SK-N-MC (cell line): ENCODE measurements around the gene PPP1R9A.

ENCODE experiments used
- DNase-seq: peaks from one replicate; pipeline ENCODE4 v3.0.0-alpha.2; 2011; ENCODE audit warnings: low read depth, low spot score
- H3K27ac ChIP-seq: fragments of 200-600 bp; sonication (generic); 2 replicates; pipeline ENCODE4 v1.5.1; 2016; ENCODE audit warnings: mixed run types
- H3K36me3 ChIP-seq: fragments of 200-600 bp; sonication (generic); 2 replicates; pipeline ENCODE4 v1.6.1; 2017; ENCODE audit warnings: antibody characterized with exemption, low read length, mixed read lengths; ENCODE audit not compliant: insufficient read depth
- H3K4me3 ChIP-seq: fragments of 200-600 bp; sonication (generic); 2 replicates; pipeline ENCODE4 v1.5.1; 2016
- H3K9ac ChIP-seq: fragments of 200-600 bp; sonication (generic); 2 replicates; pipeline ENCODE4 v1.8.0; 2017; ENCODE audit warnings: mixed run types, mixed read lengths; ENCODE audit not compliant: insufficient read length
- H3K9me3 ChIP-seq: fragments of 200-600 bp; sonication (generic); 2 replicates; pipeline ENCODE4 v1.6.1; 2017; ENCODE audit warnings: low read depth, mild to moderate bottlenecking, antibody characterized with exemption, low read length, moderate library complexity, mixed read lengths
- EZH2 ChIP-seq: fragments of 200-600 bp; sonication (generic); IDR thresholded peaks from one replicate; pipeline ENCODE4 v1.6.1; 2017; ENCODE audit warnings: antibody characterized with exemption
- FOXP2 ChIP-seq: optimal IDR thresholded peaks from 2 replicates; pipeline ENCODE3; 2011; ENCODE audit warnings: mild to moderate bottlenecking, moderate library complexity; ENCODE audit not compliant: insufficient read depth; ENCODE audit errors: extremely low read length, control extremely low read depth
- POLR2AphosphoS5 ChIP-seq: IDR thresholded peaks from 2 replicates; pipeline ENCODE4 v1.6.1; 2012; ENCODE audit warnings: mild to moderate bottlenecking, low read depth, low read length, borderline replicate concordance

PPP1R9A gene

GRCh38 chr7:95312561-95312960, 405.2 kb downstream of the PPP1R9A start:
- no peak overlapping the region for H3K27ac ChIP-seq
- no peaks in the 10 kb centered on the region for H3K36me3 ChIP-seq
- no peak for DNase-seq
- H3K9ac ChIP-seq: no peak overlapping the region
- H3K4me3 ChIP-seq: no peak overlapping the region
- TF ChIP-seq FOXP2: no peak
- TF ChIP-seq POLR2AphosphoS5: no peak
- no peak for TF ChIP-seq EZH2
- no peaks in the 10 kb centered on the region for H3K9me3 ChIP-seq

- no peaks in the 10 kb centered on the region for H3K36me3 ChIP-seq
- no peak for DNase-seq
- H3K27ac ChIP-seq: no peak overlapping the region
- no peaks in the 10 kb centered on the region for H3K9me3 ChIP-seq
- H3K4me3 ChIP-seq: no peak overlapping the region
- no peak for TF ChIP-seq POLR2AphosphoS5
- TF ChIP-seq FOXP2: no peak
- no peak for TF ChIP-seq EZH2
- no peak overlapping the region for H3K9ac ChIP-seq
Measured at GRCh38 chr7:95316588-95316987, 409.2 kb downstream of the PPP1R9A start.

GRCh38 chr7:95317546-95317945, 410.2 kb downstream of the PPP1R9A start:
- no peaks in the 10 kb centered on the region for H3K9me3 ChIP-seq
- no peak for DNase-seq
- H3K27ac ChIP-seq: no peak overlapping the region
- H3K4me3 ChIP-seq: no peak overlapping the region
- no peak overlapping the region for H3K9ac ChIP-seq
- H3K36me3 ChIP-seq: no peaks in the 10 kb centered on the region
- TF ChIP-seq FOXP2: no peak
- TF ChIP-seq POLR2AphosphoS5: no peak
- TF ChIP-seq EZH2: no peak

GRCh38 chr7:95317966-95318365, 410.6 kb downstream of the PPP1R9A start:
- TF ChIP-seq FOXP2 (no peak), EZH2 (no peak), POLR2AphosphoS5 (no peak)
- Histone ChIP-seq H3K9ac (no peak overlapping the region), H3K4me3 (no peak overlapping the region), H3K36me3 (no peaks in the 10 kb centered on the region), H3K9me3 (no peaks in the 10 kb centered on the region), H3K27ac (no peak overlapping the region)
- no peak for DNase-seq

- H3K4me3 ChIP-seq: no peak overlapping the region
- DNase-seq: no peak
- H3K9me3 ChIP-seq: no peaks in the 10 kb centered on the region
- H3K9ac ChIP-seq: no peak overlapping the region
- TF ChIP-seq EZH2 (no peak), FOXP2 (no peak), POLR2AphosphoS5 (no peak)
- no peak overlapping the region for H3K27ac ChIP-seq
- no peaks in the 10 kb centered on the region for H3K36me3 ChIP-seq
Measured at GRCh38 chr7:95318501-95319100, 411.2 kb downstream of the PPP1R9A start.

- Histone ChIP-seq H3K4me3 (no peak overlapping the region), H3K9me3 (no peaks in the 10 kb centered on the region), H3K9ac (no peak overlapping the region), H3K27ac (no peak overlapping the region), H3K36me3 (no peaks in the 10 kb centered on the region)
- TF ChIP-seq FOXP2: no peak
- TF ChIP-seq POLR2AphosphoS5: no peak
- TF ChIP-seq EZH2: no peak
- DNase-seq: no peak
Measured at GRCh38 chr7:95319570-95319969, 412.2 kb downstream of the PPP1R9A start.

- H3K36me3 ChIP-seq: no peaks in the 10 kb centered on the region
- TF ChIP-seq POLR2AphosphoS5 (no peak), EZH2 (no peak), FOXP2 (no peak)
- no peak overlapping the region for H3K27ac ChIP-seq
- no peak overlapping the region for H3K9ac ChIP-seq
- DNase-seq: no peak
- no peaks in the 10 kb centered on the region for H3K9me3 ChIP-seq
- H3K4me3 ChIP-seq: no peak overlapping the region
Measured at GRCh38 chr7:95320651-95321050, 413.3 kb downstream of the PPP1R9A start.

- Histone ChIP-seq H3K36me3 (no peaks in the 10 kb centered on the region), H3K9me3 (no peaks in the 10 kb centered on the region), H3K4me3 (no peak overlapping the region), H3K9ac (no peak overlapping the region), H3K27ac (no peak overlapping the region)
- DNase-seq: no peak
- TF ChIP-seq POLR2AphosphoS5: no peak
- no peak for TF ChIP-seq FOXP2
- no peak for TF ChIP-seq EZH2
Measured at GRCh38 chr7:95321720-95322119, 414.3 kb downstream of the PPP1R9A start.

- Histone ChIP-seq H3K9ac (no peak overlapping the region), H3K27ac (no peak overlapping the region), H3K36me3 (no peaks in the 10 kb centered on the region), H3K9me3 (no peaks in the 10 kb centered on the region), H3K4me3 (no peak overlapping the region)
- TF ChIP-seq EZH2 (no peak), FOXP2 (no peak), POLR2AphosphoS5 (no peak)
- DNase-seq: no peak
Measured at GRCh38 chr7:95322396-95322795, 415.0 kb downstream of the PPP1R9A start.
